ENCODE measurements around the gene SMIM29. TPM values are rescaled to one million over a fixed set of nuclear protein-coding genes. Genes with fewer than 3 reads are reported as not detected.

SMIM29 gene
- total and polyA plus RNA-seq, 2 experiments from 2014 or later = 5.0 to 15.9 TPM

DNA sequence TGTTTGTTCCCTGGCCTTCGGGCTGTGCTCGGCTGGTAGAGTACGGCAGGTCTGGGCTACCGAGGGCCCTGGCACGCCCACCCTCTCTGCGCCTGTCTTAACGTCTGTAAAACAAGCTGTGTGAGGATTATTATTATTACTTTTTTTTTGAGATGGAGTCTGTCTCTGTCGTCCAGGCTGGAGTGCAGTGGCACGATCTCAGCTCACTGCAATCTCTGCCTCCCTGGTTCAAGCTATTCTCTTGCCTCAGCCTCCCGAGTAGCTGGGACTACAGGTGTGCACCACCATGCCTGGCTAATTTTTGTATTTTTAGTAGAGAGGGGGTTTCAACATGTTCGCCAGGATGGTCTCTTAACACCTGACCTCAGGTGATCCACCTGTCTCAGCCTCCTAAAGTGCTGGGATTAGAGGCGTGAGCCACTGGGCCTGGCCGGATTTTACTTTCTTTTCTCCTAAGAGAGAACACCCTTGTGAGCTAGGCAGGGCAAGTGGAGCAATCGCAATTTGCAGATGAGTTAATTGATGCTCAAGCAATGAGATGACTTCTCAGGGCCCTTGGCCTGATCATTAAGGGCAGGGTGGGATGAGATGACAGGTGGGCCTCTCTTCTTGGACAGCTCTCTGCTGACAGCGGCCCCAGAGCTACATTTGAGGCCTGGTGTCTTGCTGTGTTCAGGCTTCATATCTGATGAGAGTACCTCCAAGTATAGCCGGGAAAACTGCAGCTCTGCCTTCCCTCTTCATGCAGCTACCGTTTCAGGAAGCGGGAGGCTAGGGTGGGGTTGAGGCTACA is 859 bp upstream of the SMIM29 start:
- Mint-ChIP-seq H3K9me3 (peaks cover 2% of the 10 kb centered on the region; the same call in 2 of the 3 replicates), H3K4me1 (peaks cover 20% of the 10 kb centered on the region), H3K4me3 (peak overlapping the region; percentile 88), H3K27me3 (ENCODE audit: insufficient read depth, low read depth, poor library complexity) (peaks cover 47% of the 10 kb centered on the region), H3K27ac (no peak overlapping the region), H3K36me3 (ENCODE audit: low read depth) (peaks cover 17% of the 10 kb centered on the region)
- TF ChIP-seq NANOG (IDR thresholded peaks at IDR 0.05; ENCODE audit: borderline replicate concordance) = no peak
- TF ChIP-seq JUNB (IDR thresholded peaks at IDR 0.05; ENCODE audit: unreplicated experiment) = no peak
- TF ChIP-seq, protein P1, sequence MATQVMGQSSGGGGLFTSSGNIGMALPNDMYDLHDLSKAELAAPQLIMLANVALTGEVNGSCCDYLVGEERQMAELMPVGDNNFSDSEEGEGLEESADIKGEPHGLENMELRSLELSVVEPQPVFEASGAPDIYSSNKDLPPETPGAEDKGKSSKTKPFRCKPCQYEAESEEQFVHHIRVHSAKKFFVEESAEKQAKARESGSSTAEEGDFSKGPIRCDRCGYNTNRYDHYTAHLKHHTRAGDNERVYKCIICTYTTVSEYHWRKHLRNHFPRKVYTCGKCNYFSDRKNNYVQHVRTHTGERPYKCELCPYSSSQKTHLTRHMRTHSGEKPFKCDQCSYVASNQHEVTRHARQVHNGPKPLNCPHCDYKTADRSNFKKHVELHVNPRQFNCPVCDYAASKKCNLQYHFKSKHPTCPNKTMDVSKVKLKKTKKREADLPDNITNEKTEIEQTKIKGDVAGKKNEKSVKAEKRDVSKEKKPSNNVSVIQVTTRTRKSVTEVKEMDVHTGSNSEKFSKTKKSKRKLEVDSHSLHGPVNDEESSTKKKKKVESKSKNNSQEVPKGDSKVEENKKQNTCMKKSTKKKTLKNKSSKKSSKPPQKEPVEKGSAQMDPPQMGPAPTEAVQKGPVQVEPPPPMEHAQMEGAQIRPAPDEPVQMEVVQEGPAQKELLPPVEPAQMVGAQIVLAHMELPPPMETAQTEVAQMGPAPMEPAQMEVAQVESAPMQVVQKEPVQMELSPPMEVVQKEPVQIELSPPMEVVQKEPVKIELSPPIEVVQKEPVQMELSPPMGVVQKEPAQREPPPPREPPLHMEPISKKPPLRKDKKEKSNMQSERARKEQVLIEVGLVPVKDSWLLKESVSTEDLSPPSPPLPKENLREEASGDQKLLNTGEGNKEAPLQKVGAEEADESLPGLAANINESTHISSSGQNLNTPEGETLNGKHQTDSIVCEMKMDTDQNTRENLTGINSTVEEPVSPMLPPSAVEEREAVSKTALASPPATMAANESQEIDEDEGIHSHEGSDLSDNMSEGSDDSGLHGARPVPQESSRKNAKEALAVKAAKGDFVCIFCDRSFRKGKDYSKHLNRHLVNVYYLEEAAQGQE (IDR thresholded peaks at IDR 0.05; ENCODE audit: unreplicated experiment) = no peak
- TF ChIP-seq POLR2AphosphoS5 (IDR thresholded peaks at IDR 0.05; ENCODE audit: low read depth) = no peak
- TF ChIP-seq STAT1 (IDR thresholded peaks at IDR 0.05; ENCODE audit: unreplicated experiment) = no peak
- no peak for TF ChIP-seq CREB1 (CRISPR knock-in tag; IDR thresholded peaks at IDR 0.05; ENCODE audit: low read depth)
- no peak for TF ChIP-seq ZNF114 (CRISPR knock-in tag; IDR thresholded peaks at IDR 0.05)
- TF ChIP-seq, protein P2, sequence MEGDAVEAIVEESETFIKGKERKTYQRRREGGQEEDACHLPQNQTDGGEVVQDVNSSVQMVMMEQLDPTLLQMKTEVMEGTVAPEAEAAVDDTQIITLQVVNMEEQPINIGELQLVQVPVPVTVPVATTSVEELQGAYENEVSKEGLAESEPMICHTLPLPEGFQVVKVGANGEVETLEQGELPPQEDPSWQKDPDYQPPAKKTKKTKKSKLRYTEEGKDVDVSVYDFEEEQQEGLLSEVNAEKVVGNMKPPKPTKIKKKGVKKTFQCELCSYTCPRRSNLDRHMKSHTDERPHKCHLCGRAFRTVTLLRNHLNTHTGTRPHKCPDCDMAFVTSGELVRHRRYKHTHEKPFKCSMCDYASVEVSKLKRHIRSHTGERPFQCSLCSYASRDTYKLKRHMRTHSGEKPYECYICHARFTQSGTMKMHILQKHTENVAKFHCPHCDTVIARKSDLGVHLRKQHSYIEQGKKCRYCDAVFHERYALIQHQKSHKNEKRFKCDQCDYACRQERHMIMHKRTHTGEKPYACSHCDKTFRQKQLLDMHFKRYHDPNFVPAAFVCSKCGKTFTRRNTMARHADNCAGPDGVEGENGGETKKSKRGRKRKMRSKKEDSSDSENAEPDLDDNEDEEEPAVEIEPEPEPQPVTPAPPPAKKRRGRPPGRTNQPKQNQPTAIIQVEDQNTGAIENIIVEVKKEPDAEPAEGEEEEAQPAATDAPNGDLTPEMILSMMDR (conservative IDR thresholded peaks at IDR 0.05; ENCODE audit: low read depth in 2 of 2) = no peak
- no peak for TF ChIP-seq EZH2phosphoT487 (IDR thresholded peaks at IDR 0.05; ENCODE audit: unreplicated experiment)
- TF ChIP-seq, protein P3, sequence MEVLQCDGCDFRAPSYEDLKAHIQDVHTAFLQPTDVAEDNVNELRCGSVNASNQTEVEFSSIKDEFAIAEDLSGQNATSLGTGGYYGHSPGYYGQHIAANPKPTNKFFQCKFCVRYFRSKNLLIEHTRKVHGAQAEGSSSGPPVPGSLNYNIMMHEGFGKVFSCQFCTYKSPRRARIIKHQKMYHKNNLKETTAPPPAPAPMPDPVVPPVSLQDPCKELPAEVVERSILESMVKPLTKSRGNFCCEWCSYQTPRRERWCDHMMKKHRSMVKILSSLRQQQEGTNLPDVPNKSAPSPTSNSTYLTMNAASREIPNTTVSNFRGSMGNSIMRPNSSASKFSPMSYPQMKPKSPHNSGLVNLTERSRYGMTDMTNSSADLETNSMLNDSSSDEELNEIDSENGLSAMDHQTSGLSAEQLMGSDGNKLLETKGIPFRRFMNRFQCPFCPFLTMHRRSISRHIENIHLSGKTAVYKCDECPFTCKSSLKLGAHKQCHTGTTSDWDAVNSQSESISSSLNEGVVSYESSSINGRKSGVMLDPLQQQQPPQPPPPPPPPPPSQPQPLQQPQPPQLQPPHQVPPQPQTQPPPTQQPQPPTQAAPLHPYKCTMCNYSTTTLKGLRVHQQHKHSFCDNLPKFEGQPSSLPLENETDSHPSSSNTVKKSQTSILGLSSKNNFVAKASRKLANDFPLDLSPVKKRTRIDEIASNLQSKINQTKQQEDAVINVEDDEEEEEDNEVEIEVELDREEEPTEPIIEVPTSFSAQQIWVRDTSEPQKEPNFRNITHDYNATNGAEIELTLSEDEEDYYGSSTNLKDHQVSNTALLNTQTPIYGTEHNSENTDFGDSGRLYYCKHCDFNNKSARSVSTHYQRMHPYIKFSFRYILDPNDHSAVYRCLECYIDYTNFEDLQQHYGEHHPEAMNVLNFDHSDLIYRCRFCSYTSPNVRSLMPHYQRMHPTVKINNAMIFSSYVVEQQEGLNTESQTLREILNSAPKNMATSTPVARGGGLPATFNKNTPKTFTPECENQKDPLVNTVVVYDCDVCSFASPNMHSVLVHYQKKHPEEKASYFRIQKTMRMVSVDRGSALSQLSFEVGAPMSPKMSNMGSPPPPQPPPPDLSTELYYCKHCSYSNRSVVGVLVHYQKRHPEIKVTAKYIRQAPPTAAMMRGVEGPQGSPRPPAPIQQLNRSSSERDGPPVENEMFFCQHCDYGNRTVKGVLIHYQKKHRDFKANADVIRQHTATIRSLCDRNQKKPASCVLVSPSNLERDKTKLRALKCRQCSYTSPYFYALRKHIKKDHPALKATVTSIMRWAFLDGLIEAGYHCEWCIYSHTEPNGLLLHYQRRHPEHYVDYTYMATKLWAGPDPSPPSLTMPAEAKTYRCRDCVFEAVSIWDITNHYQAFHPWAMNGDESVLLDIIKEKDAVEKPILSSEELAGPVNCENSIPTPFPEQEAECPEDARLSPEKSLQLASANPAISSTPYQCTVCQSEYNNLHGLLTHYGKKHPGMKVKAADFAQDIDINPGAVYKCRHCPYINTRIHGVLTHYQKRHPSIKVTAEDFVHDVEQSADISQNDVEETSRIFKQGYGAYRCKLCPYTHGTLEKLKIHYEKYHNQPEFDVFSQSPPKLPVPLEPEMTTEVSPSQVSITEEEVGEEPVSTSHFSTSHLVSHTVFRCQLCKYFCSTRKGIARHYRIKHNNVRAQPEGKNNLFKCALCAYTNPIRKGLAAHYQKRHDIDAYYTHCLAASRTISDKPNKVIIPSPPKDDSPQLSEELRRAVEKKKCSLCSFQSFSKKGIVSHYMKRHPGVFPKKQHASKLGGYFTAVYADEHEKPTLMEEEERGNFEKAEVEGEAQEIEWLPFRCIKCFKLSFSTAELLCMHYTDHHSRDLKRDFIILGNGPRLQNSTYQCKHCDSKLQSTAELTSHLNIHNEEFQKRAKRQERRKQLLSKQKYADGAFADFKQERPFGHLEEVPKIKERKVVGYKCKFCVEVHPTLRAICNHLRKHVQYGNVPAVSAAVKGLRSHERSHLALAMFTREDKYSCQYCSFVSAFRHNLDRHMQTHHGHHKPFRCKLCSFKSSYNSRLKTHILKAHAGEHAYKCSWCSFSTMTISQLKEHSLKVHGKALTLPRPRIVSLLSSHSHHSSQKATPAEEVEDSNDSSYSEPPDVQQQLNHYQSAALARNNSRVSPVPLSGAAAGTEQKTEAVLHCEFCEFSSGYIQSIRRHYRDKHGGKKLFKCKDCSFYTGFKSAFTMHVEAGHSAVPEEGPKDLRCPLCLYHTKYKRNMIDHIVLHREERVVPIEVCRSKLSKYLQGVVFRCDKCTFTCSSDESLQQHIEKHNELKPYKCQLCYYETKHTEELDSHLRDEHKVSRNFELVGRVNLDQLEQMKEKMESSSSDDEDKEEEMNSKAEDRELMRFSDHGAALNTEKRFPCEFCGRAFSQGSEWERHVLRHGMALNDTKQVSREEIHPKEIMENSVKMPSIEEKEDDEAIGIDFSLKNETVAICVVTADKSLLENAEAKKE (CRISPR knock-in tag; IDR thresholded peaks at IDR 0.05) = no peak
- TF ChIP-seq ZNF331 (CRISPR knock-in tag; IDR thresholded peaks at IDR 0.05; ENCODE audit: low read depth) = no peak
- TF ChIP-seq EZH2 (IDR thresholded peaks at IDR 0.05; ENCODE audit: low read depth, unreplicated experiment) = no peak
- TF ChIP-seq, protein P4, sequence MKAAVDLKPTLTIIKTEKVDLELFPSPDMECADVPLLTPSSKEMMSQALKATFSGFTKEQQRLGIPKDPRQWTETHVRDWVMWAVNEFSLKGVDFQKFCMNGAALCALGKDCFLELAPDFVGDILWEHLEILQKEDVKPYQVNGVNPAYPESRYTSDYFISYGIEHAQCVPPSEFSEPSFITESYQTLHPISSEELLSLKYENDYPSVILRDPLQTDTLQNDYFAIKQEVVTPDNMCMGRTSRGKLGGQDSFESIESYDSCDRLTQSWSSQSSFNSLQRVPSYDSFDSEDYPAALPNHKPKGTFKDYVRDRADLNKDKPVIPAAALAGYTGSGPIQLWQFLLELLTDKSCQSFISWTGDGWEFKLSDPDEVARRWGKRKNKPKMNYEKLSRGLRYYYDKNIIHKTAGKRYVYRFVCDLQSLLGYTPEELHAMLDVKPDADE (IDR thresholded peaks at IDR 0.05) = no peak
- Histone ChIP-seq H3K27me3 (ENCODE audit: insufficient read depth) (no peaks in the 10 kb centered on the region), H3K4me1 (ENCODE audit: insufficient read depth) (peaks cover 7% of the 10 kb centered on the region; the same call in 1 of the 2 replicates), H3F3A (replicated peaks; ENCODE audit: low read depth) (peaks cover 17% of the 10 kb centered on the region), H2AFZ (peak overlapping the region; percentile 93; the same call in 1 of the 2 replicates), H4K20me1 (replicated peaks; ENCODE audit: insufficient read depth) (no peaks in the 10 kb centered on the region), H3K4me2 (peak overlapping the region; percentile 88), H3K9me2 (ENCODE audit: insufficient read depth) (no peaks in the 10 kb centered on the region), H3K79me2 (replicated peaks; ENCODE audit: insufficient read depth) (no peaks in the 10 kb centered on the region), H3K36me3 (ENCODE audit: insufficient read depth) (no peaks in the 10 kb centered on the region), H3K27ac (ENCODE audit: low read depth) (no peak overlapping the region), H3K4me3 (peak overlapping the region; percentile 90)
- ATAC-seq = peak; percentile 12
- no peak for DNase-seq (ENCODE audit: low spot score)

Data from GM23338 (cell line).